ENCODE results near the gene TBL1X. TPM values are rescaled to one million over a fixed set of nuclear protein-coding genes. Genes with fewer than 3 reads are reported as not detected.
"Not testable (repeated sequence)": the region's sequence is repeated elsewhere in the genome, so short reads cannot be mapped to it uniquely, and the experiment has no call there.

TBL1X gene
- total and polyA plus RNA-seq, 2 donors: 19.8 to 26.1 TPM

DNA sequence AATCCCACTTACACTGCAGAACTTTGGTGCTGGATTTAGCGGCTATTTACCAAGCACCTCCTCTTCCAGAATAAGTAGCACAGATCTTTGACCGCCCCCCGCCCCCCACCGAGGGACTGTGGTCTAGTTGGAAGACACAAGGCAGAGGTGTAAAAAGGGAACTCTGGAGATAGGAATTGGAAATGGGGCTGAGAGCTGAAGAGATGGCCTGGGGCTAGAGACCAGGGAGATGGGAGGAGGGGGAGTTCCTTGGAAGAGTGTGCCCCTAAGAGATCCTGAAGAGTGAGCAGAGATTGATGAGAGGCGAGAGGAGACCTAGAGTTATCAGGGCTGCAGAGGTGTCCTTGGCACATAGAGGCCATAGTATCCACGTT is 55.3 kb downstream of the TBL1X start:
- Histone ChIP-seq H3K36me3 (ENCODE audit: insufficient read depth) (no peaks in the 10 kb centered on the region), H3K4me1 (ENCODE audit: insufficient read depth) (no peaks in the 10 kb centered on the region), H3K4me3 (ENCODE audit: low read depth, low read length) (no peak overlapping the region), H3K27ac (ENCODE audit: low read depth) (no peak overlapping the region)
- no peak for DNase-seq (ENCODE audit: extremely low spot score)
- 63% methylated on average over 6 of the region's 6 CpGs for WGBS

DNA sequence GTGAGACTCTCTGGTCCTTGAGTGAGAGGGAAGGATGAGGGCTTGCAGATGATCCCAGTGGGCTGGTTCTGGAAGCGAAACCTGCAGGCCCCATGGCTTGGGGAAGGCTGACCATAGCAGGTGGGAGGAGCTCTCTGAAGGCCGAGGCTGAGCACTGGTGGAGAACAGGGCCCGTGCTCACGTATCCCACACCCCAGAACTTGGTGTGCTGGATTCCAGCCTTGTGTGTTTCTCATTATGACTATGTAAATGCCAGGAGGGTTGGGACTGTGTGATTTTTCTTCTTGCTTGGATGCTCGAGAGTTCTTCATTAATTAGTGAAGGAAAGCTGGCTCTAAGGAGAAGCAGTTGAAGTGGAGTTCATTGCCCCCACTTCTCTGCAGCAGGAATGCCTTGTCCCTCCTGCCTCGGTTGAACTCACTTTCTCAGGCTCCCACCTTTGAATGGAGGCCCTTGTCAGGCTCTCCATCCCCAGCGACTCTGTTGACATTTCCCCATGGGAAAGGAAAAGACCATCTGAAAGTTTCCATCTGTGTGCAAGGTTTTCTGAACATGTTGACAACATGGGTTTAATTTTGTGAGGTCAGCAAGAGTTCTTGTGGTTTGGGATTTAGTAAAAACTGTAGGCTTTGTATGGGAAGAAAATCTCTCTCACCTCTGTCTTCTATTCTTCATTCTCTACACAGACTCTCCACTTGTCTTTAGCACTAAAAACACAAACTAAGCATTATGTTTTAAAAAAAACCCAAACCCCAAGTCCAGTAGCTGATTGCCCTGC is 57.7 kb downstream of the TBL1X start:
- 80% methylated on average over 7 of the region's 7 CpGs for WGBS
- DNase-seq (ENCODE audit: extremely low spot score): no peak
- Histone ChIP-seq H3K4me1 (ENCODE audit: insufficient read depth) (no peaks in the 10 kb centered on the region), H3K4me3 (ENCODE audit: low read depth, low read length) (no peak overlapping the region), H3K27ac (ENCODE audit: low read depth) (no peak overlapping the region), H3K36me3 (ENCODE audit: insufficient read depth) (no peaks in the 10 kb centered on the region)

DNA sequence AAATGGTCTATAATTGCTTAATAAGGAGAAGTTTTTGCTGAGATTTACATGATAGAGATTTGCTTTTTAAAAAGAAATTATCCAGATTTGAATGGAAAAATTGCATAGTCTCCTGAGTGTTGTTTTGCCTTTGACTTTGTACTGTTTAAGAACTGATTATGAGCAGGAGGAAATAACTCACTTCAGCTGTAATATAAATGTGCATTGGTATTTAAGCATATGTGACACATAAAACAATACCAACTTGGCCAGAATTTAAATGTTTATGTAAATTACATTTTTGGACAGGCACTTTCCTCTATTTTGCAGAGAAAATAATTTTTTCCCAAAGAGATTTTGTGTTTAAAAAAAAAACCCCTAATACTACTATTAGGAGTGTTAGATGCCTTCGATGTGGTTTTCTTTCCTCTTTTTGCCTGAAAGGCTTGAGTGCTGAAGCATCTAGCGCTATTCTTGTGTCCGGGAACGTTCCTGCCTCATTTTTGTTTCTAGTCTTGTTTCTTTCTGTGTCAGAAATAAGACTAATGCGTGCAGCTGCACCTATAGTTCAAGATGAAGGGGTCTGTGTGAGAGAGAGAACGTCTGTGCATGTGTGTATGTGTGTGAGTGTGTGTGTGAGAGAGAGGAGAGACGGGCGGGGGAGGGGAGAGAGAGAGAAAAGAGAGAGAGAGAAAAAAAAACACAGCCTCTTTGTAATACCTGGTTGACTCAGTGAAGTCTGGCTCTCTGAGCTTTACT is 60.8 kb downstream of the TBL1X start:
- no peaks in the 10 kb centered on the region for H3K4me1 ChIP-seq (ENCODE audit: insufficient read depth)
- no peaks in the 10 kb centered on the region for H3K36me3 ChIP-seq (ENCODE audit: insufficient read depth)
- WGBS: 33% methylated on average over 8 of the region's 8 CpGs
- no peak overlapping the region for H3K4me3 ChIP-seq (ENCODE audit: low read depth, low read length)
- DNase-seq (ENCODE audit: extremely low spot score): no peak
- no peak overlapping the region for H3K27ac ChIP-seq (ENCODE audit: low read depth)

DNA sequence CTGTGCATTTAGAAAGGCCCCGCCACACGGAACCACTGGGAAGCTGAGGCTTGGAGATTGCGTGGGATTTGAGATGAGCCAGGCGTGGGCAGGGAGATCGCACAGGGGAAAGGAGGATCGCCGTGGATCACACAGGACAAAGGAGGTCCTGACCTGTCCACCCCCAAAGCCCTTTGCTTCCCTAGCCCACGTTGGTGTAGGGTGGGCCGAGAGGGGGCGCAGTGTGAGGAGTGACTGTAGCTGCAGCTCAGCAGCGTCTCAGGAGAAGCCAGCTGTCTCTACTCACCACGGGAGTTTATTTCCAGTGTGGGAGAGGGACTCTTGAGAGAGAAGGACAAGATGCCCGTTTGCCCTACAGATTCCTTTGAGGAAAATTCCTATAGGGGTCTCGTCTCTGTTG is 62.1 kb downstream of the TBL1X start:
- no peaks in the 10 kb centered on the region for H3K36me3 ChIP-seq (ENCODE audit: insufficient read depth)
- WGBS: 59% methylated on average over 14 of the region's 14 CpGs
- no peak overlapping the region for H3K27ac ChIP-seq (ENCODE audit: low read depth)
- no peak overlapping the region for H3K4me3 ChIP-seq (ENCODE audit: low read depth, low read length)
- no peaks in the 10 kb centered on the region for H3K4me1 ChIP-seq (ENCODE audit: insufficient read depth)
- no peak for DNase-seq (ENCODE audit: extremely low spot score)

DNA sequence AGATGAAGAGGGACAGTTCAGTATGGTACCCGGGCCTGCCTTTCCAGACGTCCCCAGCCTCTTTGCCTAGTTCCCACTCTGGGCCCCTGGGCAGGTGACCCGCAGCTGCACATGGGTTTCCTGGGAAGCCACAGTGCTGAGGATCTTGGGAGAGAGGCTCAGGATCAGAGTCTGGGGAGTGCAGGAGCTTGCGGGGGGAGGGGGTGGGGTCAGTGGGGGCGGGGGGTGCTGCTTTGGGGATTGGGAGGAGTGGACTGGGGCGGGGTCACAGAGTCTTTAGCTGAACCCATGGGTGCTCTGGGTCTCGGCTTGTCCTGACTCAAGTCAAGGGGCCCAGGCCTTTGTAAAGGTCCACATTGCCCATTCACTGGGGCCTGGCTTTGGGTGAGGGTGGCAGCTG is 63.6 kb downstream of the TBL1X start:
- Histone ChIP-seq H3K36me3 (ENCODE audit: insufficient read depth) (no peaks in the 10 kb centered on the region), H3K27ac (ENCODE audit: low read depth) (no peak overlapping the region), H3K4me1 (ENCODE audit: insufficient read depth) (peaks cover 1% of the 10 kb centered on the region), H3K4me3 (ENCODE audit: low read depth, low read length) (no peak overlapping the region)
- DNase-seq (ENCODE audit: extremely low spot score): no peak
- WGBS: 83% methylated on average over 7 of the region's 7 CpGs

DNA sequence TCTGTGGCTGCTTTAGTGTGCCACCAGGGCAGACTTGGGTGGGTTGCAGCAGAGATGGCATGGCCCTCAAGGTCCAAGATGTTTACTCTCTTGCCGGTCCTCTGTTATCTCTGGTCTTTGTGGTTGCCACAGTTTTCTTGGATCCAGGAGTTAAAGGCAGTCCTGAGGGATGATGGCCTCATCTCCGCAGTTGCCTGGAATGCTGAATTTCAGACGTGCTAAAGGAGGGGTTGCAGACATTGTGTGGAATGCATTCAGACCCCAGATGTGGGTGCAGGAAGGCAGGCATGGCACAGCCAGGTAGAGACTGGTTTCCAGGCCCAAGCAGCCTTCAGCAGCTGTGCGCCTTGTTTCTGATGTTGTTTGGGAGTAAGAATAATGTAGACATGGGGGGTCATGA is 64.4 kb downstream of the TBL1X start:
- Histone ChIP-seq H3K27ac (ENCODE audit: low read depth) (no peak overlapping the region), H3K36me3 (ENCODE audit: insufficient read depth) (no peaks in the 10 kb centered on the region), H3K4me1 (ENCODE audit: insufficient read depth) (peaks cover 1% of the 10 kb centered on the region), H3K4me3 (ENCODE audit: low read depth, low read length) (no peak overlapping the region)
- WGBS: 73% methylated on average over 4 of the region's 4 CpGs
- no peak for DNase-seq (ENCODE audit: extremely low spot score)

DNA sequence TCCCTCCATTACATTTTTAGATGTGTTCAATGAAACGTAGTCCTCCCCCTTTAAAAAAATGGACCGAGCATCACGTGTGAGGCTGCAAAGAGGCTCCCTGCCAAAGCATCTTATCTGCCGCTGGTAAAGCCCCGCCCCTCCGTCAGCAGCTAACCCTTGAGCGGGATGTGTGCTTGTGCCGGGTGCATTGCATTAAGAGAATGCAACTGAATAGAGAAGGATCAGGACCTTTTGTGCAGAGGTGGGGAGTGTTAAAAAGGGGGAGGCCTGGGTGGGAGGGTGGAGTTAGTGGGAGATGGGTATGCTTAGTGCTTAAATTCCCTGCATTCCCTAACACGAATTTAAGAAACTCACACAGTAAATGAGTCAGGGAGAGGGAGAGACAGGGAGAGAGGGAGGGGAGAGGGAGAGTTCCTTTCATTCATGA is 66.0 kb downstream of the TBL1X start:
- Histone ChIP-seq H3K4me1 (ENCODE audit: insufficient read depth) (peaks cover 1% of the 10 kb centered on the region), H3K27ac (ENCODE audit: low read depth) (no peak overlapping the region), H3K4me3 (ENCODE audit: low read depth, low read length) (no peak overlapping the region), H3K36me3 (ENCODE audit: insufficient read depth) (no peaks in the 10 kb centered on the region)
- DNase-seq (ENCODE audit: extremely low spot score): peak; percentile 33
- 1% methylated on average over 9 of the region's 9 CpGs for WGBS

DNA sequence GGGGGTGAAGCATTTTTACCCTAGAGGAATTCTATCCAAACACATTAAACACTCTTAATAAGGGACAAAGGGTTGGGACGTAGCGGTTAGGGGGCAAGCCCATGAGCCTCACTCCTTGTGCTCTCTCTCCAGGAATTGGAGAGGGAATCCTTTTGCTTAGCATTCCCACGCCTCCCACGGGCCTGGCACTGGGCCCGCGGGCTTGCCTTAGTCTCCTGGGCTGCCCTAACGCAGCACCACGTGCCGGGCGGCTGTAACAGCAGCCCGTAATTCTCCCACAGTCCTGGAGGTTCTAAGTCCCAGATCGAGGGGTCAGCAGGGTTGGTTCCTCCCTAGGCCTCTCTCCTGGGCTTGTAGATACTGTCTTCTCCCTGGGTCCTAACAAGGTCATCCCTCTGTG is 67.5 kb downstream of the TBL1X start:
- H3K27ac ChIP-seq (ENCODE audit: low read depth): no peak overlapping the region
- peaks cover 1% of the 10 kb centered on the region for H3K4me1 ChIP-seq (ENCODE audit: insufficient read depth)
- DNase-seq (ENCODE audit: extremely low spot score): no peak
- H3K4me3 ChIP-seq (ENCODE audit: low read depth, low read length): no peak overlapping the region
- no peaks in the 10 kb centered on the region for H3K36me3 ChIP-seq (ENCODE audit: insufficient read depth)
- WGBS: 35% methylated on average over 12 of the region's 12 CpGs

DNA sequence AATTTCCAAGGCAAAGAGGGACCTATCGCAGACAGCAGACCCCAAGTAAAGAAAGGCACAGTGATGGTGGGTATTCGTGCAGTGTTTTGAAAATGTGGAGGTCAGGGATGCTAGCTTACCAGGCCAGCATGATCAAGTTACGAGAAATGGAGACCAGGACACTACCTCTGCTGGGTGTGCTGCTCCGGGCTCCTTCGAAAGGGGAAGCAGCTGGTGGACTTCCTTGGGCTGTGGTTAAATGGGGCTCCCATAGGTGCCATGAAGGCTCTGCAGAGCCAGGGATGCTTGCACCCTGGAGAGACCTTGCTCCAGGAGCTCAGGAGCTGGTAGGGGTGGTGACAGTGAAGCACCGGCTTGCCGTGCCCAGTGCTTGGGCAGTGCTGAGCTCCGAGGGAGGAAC is 68.8 kb downstream of the TBL1X start:
- Histone ChIP-seq H3K4me1 (ENCODE audit: insufficient read depth) (peaks cover 1% of the 10 kb centered on the region), H3K36me3 (ENCODE audit: insufficient read depth) (no peaks in the 10 kb centered on the region), H3K4me3 (ENCODE audit: low read depth, low read length) (no peak overlapping the region), H3K27ac (ENCODE audit: low read depth) (no peak overlapping the region)
- DNase-seq (ENCODE audit: extremely low spot score): no peak
- WGBS: 92% methylated on average over 8 of the region's 8 CpGs

DNA sequence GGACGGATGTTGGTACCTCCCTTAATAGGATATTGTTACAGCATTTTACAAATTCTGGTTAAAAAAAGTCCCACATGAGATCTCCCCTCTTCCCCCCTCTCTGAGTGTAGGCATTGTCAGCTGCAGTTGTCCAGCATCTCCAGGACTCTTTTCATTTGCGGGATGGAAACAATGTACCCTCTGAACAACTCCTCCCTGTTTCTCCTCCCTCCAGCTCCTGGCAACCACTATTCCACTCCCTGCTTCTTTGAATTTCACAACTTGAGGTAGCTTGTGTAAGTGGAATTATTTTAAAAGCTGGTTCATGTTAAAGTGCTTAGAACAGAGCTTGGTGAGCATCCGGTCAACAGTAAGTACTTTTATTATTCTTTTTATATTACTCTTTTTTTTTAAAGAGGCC is 69.8 kb downstream of the TBL1X start:
- DNase-seq (ENCODE audit: extremely low spot score): no peak
- peaks cover 1% of the 10 kb centered on the region for H3K4me1 ChIP-seq (ENCODE audit: insufficient read depth)
- no peak overlapping the region for H3K27ac ChIP-seq (ENCODE audit: low read depth)
- no peaks in the 10 kb centered on the region for H3K36me3 ChIP-seq (ENCODE audit: insufficient read depth)
- no peak overlapping the region for H3K4me3 ChIP-seq (ENCODE audit: low read depth, low read length)
- WGBS: 25% methylated on average over 3 of the region's 3 CpGs

DNA sequence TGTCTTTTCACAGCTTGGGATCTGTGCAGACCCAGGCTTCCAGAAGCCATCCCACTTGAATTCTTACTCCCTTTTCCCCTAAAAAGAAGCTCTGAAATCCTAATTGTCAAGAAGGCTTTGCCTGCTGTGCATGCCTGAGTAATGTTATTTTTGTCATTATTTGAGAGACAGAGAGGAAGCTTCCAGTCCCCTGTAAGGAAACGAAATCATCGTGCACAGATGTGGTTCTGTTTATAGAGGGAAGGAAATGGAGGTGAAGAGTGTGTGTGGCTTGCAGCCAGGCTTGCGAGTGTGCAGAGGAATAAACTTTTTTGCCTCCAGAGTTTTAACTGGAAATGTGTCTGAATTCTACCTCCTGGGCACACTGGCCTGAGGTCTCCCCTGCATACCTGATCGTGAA is 70.2 kb downstream of the TBL1X start:
- 28% methylated on average over 4 of the region's 4 CpGs for WGBS
- Histone ChIP-seq H3K27ac (ENCODE audit: low read depth) (no peak overlapping the region), H3K4me3 (ENCODE audit: low read depth, low read length) (no peak overlapping the region), H3K4me1 (ENCODE audit: insufficient read depth) (peaks cover 1% of the 10 kb centered on the region), H3K36me3 (ENCODE audit: insufficient read depth) (no peaks in the 10 kb centered on the region)
- no peak for DNase-seq (ENCODE audit: extremely low spot score)

DNA sequence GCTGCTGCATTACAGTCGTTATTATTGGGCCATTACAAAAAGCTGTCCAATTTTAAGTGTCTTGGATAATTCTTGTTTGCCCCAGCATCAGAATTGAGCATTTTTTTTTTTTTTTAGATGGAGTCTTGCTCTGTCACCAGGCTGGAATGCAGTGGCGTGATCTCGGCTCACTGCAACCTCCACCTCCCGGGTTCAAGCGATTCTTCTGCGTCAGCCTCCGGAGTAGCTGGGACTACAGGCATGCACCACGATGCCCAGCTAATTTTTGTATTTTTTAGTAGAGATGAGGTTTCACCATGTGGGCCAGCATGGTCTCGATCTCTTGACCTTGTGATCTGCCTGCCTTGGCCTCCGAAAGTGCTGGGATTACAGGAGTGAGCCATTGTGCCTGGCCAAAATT is 71.3 kb downstream of the TBL1X start:
- H3K4me1 ChIP-seq (ENCODE audit: insufficient read depth); DNase-seq (ENCODE audit: extremely low spot score); H3K27ac ChIP-seq (ENCODE audit: low read depth): not testable (repeated sequence)

DNA sequence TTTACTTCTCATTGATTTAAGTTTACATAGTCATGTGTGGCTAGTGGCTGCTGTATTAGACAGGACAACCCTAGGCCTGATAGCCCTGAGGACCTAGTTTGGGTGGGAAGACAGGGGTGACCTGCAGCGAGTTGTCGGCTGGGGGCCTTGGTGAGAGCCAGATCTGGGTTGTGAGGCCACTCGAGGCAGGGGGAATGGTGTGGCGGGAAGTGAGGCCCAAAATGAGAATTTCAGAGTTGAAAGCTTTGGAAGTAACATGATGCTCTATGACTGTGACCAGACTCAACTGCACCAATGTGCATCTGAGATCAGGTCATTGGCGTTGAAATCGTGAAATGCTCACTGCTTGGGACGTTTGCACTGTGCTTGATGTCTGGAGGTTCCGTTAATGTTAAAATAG is 72.9 kb downstream of the TBL1X start:
- Histone ChIP-seq H3K4me1 (ENCODE audit: insufficient read depth) (peaks cover 1% of the 10 kb centered on the region), H3K27ac (ENCODE audit: low read depth) (no peak overlapping the region), H3K4me3 (ENCODE audit: low read depth, low read length) (no peak overlapping the region), H3K36me3 (ENCODE audit: insufficient read depth) (no peaks in the 10 kb centered on the region)
- DNase-seq (ENCODE audit: extremely low spot score): no peak
- WGBS: 78% methylated on average over 8 of the region's 8 CpGs

More for the DNA sequence above, 71.3 kb downstream of the TBL1X start:
- WGBS: 89% methylated on average over 10 of the region's 10 CpGs
- H3K4me3 ChIP-seq (ENCODE audit: low read depth, low read length); H3K36me3 ChIP-seq (ENCODE audit: insufficient read depth): not testable (repeated sequence)

DNA sequence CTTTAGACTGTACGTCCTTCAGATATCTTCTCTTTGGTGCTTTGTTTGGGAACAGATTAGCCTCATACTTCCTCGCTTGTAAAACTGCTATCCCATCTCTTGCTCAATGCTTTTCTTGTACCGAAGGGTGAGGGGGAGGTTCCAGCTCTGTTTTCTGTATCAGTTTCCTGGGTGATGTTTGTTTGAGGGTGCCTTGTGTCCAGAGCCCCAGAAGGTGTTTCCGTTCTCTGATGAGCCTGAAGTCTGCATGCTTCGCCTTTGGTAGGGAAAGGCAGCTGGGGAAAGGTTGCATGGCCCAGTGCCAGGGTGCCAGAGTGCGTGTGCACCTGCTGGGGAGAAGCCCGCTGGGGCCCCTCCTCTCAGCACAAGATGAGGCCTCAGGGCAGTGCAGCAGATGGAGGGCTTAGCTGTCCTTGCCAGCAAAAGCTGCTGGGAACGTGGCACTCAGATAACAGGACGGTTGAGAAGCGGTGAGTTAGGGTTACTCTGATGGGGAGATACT is 73.7 kb downstream of the TBL1X start:
- H3K36me3 ChIP-seq (ENCODE audit: insufficient read depth): no peaks in the 10 kb centered on the region
- no peak for DNase-seq (ENCODE audit: extremely low spot score)
- WGBS: 31% methylated on average over 10 of the region's 10 CpGs
- H3K4me1 ChIP-seq (ENCODE audit: insufficient read depth): no peaks in the 10 kb centered on the region
- H3K27ac ChIP-seq (ENCODE audit: low read depth): no peak overlapping the region
- H3K4me3 ChIP-seq (ENCODE audit: low read depth, low read length): no peak overlapping the region

Measured in urinary bladder (tissue), 4 donors.